Hepatocyte (in vitro differentiated cells): ENCODE measurements around the gene PDIA6. TPM values are rescaled to one million over a fixed set of nuclear protein-coding genes. Genes with fewer than 3 reads are reported as not detected.

Experiments
- DNase-seq: peaks from one replicate; pipeline ENCODE4 v3.0.0-alpha.2; 2016; ENCODE audit warnings: low spot score
- H2AFZ ChIP-seq: fragments of 200-600 bp; sonication (generic); 2 replicates; pipeline ENCODE4 v1.6.0; 2016; ENCODE audit warnings: antibody characterized with exemption, mild to moderate bottlenecking
- H3K27ac ChIP-seq: fragments of 200-600 bp; sonication (generic); 2 replicates; pipeline ENCODE4 v1.5.1; 2016; ENCODE audit warnings: mild to moderate bottlenecking
- H3K27me3 ChIP-seq: fragments of 200-600 bp; sonication (generic); 2 replicates; pipeline ENCODE4 v1.6.1; 2016
- H3K36me3 ChIP-seq: fragments of 200-600 bp; sonication (generic); replicated peaks from 2 replicates; pipeline ENCODE4 v1.5.1; 2016; ENCODE audit warnings: low read depth; ENCODE audit not compliant: insufficient read depth
- H3K4me1 ChIP-seq: fragments of 200-600 bp; sonication (generic); 2 replicates; pipeline ENCODE4 v1.5.1; 2016; ENCODE audit warnings: mild to moderate bottlenecking, moderate library complexity; ENCODE audit not compliant: insufficient read depth
- H3K4me2 ChIP-seq: fragments of 200-600 bp; sonication (generic); 2 replicates; pipeline ENCODE4 v1.6.0; 2016
- H3K4me3 ChIP-seq: fragments of 200-600 bp; sonication (generic); 2 replicates; pipeline ENCODE4 v1.5.1; 2016; ENCODE audit warnings: mild to moderate bottlenecking
- H3K79me2 ChIP-seq: fragments of 200-600 bp; sonication (generic); 2 replicates; pipeline ENCODE4 v1.6.0; 2017; ENCODE audit warnings: mild to moderate bottlenecking
- H3K9me2 ChIP-seq: fragments of 200-600 bp; sonication (generic); replicated peaks from 2 replicates; pipeline ENCODE4 v1.6.0; 2017; ENCODE audit warnings: mild to moderate bottlenecking; ENCODE audit not compliant: insufficient read depth
- H3K9me3 ChIP-seq: fragments of 200-600 bp; sonication (generic); 2 replicates; pipeline ENCODE4 v1.5.1; 2016; ENCODE audit warnings: low read depth, mild to moderate bottlenecking
- H4K20me1 ChIP-seq: fragments of 200-600 bp; sonication (generic); 2 replicates; pipeline ENCODE4 v1.6.0; 2016; ENCODE audit warnings: mild to moderate bottlenecking; ENCODE audit not compliant: insufficient read depth, poor library complexity, severe bottlenecking
- EZH2 ChIP-seq: fragments of 200-600 bp; sonication (generic); IDR thresholded peaks from 2 replicates; pipeline ENCODE4 v1.6.1; 2016; ENCODE audit warnings: antibody characterized with exemption, mild to moderate bottlenecking, borderline replicate concordance
- EZH2phosphoT487 ChIP-seq: fragments of 200-600 bp; sonication (generic); IDR thresholded peaks from one replicate; pipeline ENCODE4 v1.6.1; 2018; ENCODE audit warnings: antibody characterized with exemption, mild to moderate bottlenecking, low read depth, moderate library complexity; ENCODE audit not compliant: unreplicated experiment, severe bottlenecking
- WGBS: methylation state at CpG from one replicate; pipeline ENCODE4 v1.1.6; 2016; ENCODE audit warnings: low lambda C conversion rate; ENCODE audit errors: missing lambda C conversion rate; 5-methylcytosine and 5-hydroxymethylcytosine counted together
- polyA plus RNA-seq: library from polyadenylated mRNA; unstranded; fragments of >200 nt; fragmentation: Nextera tagmentation; extraction: Ambion mirVana; gene quantifications from 2 replicates; pipeline ENCODE4 v1.2.1, GENCODE V29; 2016
- total RNA-seq: library from RNA; depleted of rRNA; stranded (reverse); fragments of >200 nt; gene quantifications from 2 replicates; pipeline ENCODE4 v1.2.3, GENCODE V29; 2014
- TF ChIP-seq, protein P1 (sequence below): fragments of 200-600 bp; sonication (generic); IDR thresholded peaks from 2 replicates; pipeline ENCODE4 v1.5.1; 2016; ENCODE audit warnings: antibody characterized with exemption, mild to moderate bottlenecking; ENCODE audit not compliant: poor library complexity

PDIA6 gene
- total and polyA plus RNA-seq, 2 experiments from 2014 or later = 507 to 715 TPM

DNA sequence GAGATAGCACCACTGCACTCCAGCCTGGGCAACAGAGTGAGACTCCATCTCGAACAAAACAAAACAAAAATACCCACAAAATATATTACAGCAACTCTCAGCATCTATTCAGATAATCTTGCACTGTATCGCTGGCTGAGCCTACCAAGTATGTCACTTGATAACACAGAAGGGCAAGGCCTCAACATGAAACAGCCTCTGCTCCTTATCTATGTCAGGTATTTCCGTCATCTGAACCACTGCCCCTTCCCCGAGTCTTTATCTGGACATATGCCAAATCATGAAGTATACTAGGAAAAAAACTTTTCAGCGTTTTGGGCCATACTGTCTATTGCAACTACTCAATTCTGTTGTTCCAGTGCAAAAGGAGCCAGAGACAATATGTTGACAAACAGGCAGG lies 17.7 kb downstream of the PDIA6 start:
- Histone ChIP-seq H3K4me1 (no peaks in the 10 kb centered on the region), H3K4me2 (no peak overlapping the region), H3K9me3 (no peaks in the 10 kb centered on the region), H3K79me2 (peaks cover 51% of the 10 kb centered on the region), H3K36me3 (no peaks in the 10 kb centered on the region), H4K20me1 (peaks cover 22% of the 10 kb centered on the region), H3K4me3 (no peak overlapping the region), H3K27ac (no peak overlapping the region), H3K27me3 (no peaks in the 10 kb centered on the region), H3K9me2 (no peaks in the 10 kb centered on the region), H2AFZ (no peak overlapping the region)
- WGBS = 62% methylated on average over 5 of the region's 5 CpGs
- DNase-seq = no peak
- TF ChIP-seq EZH2 (no peak), EZH2phosphoT487 (no peak)
- TF ChIP-seq, protein P1, sequence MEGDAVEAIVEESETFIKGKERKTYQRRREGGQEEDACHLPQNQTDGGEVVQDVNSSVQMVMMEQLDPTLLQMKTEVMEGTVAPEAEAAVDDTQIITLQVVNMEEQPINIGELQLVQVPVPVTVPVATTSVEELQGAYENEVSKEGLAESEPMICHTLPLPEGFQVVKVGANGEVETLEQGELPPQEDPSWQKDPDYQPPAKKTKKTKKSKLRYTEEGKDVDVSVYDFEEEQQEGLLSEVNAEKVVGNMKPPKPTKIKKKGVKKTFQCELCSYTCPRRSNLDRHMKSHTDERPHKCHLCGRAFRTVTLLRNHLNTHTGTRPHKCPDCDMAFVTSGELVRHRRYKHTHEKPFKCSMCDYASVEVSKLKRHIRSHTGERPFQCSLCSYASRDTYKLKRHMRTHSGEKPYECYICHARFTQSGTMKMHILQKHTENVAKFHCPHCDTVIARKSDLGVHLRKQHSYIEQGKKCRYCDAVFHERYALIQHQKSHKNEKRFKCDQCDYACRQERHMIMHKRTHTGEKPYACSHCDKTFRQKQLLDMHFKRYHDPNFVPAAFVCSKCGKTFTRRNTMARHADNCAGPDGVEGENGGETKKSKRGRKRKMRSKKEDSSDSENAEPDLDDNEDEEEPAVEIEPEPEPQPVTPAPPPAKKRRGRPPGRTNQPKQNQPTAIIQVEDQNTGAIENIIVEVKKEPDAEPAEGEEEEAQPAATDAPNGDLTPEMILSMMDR = no peak

DNA sequence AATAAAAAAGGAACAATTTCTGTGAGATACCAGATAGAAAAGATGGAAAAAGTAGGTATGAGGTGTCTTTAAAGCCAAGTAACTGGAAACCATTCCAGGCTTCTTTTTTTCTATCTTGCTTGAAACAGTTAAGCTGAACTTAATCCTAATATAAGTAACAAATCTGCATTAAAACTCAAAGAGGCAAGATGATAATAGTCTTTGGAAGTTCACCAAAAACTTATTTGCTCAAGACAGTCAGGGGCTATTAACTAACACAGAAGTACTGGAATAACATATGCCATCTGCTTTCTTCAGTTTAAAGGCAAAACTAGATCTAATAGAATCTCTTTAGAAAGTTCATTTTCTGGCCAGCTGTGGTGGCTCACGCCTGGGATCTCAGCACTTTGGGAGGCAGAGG lies 18.8 kb downstream of the PDIA6 start:
- Histone ChIP-seq H3K27ac (no peak overlapping the region), H3K4me1 (no peaks in the 10 kb centered on the region), H3K9me2 (no peaks in the 10 kb centered on the region), H4K20me1 (peaks cover 14% of the 10 kb centered on the region), H3K79me2 (peaks cover 40% of the 10 kb centered on the region), H3K9me3 (no peaks in the 10 kb centered on the region), H3K4me3 (no peak overlapping the region), H2AFZ (no peak overlapping the region), H3K27me3 (no peaks in the 10 kb centered on the region), H3K4me2 (no peak overlapping the region), H3K36me3 (no peaks in the 10 kb centered on the region)
- no peak for DNase-seq
- WGBS = 86% methylated on average over 1 of the region's 1 CpG
- TF ChIP-seq EZH2phosphoT487 (no peak), EZH2 (no peak)
- TF ChIP-seq, protein P1 = no peak

DNA sequence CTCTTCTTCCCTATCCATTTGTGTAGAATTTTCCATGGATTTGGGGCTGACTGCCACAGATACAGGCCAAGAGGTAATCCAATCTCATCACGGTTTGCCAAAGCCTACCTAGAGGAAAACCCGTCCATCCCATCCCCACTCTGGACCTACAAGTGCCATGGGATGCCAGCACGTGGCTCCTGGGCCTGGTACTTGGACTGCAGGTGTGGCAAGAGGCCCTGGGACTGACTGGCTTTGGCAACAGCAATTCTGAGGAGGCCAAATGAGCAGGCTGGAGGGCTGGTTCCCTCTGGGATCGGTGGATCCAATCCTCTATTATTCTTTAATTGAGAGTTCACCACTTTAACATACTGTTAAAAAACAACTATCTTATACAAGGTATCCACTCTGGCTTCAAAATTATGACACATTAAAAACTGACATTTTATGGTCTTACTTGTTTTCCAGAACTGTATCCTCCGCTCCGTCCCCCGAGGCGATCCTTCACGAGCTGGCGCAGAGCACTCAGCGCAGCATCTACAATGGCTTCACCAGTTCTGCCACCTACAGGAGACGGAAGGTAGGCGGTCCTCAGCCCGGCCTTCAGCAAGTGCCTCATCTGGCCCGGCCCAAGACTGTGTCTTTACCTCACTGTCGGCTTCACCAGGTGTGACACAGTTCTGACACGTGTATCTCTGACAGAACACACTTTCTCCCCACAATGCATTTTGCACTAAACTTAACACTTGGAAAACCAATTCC lies 19.8 kb downstream of the PDIA6 start:
- no peak for DNase-seq
- Histone ChIP-seq H3K79me2 (peaks cover 31% of the 10 kb centered on the region), H3K9me2 (no peaks in the 10 kb centered on the region), H3K36me3 (no peaks in the 10 kb centered on the region), H2AFZ (no peak overlapping the region), H3K4me1 (no peaks in the 10 kb centered on the region), H3K27me3 (no peaks in the 10 kb centered on the region), H3K9me3 (no peaks in the 10 kb centered on the region), H3K4me3 (no peak overlapping the region), H3K4me2 (no peak overlapping the region), H4K20me1 (peaks cover 10% of the 10 kb centered on the region), H3K27ac (no peak overlapping the region)
- no peak for TF ChIP-seq EZH2
- TF ChIP-seq, protein P1 = no peak
- no peak for TF ChIP-seq EZH2phosphoT487
- WGBS = 97% methylated on average over 17 of the region's 17 CpGs
